ENCODE measurements around the gene CNTNAP5.

Gene CNTNAP5

GRCh38 chr2:124533226-124533954 is 508.3 kb downstream of the CNTNAP5 start:
- no peak overlapping the region for H2AFZ ChIP-seq (ENCODE audit: insufficient read depth, low read length, poor library complexity)
- no peaks in the 10 kb centered on the region for H3K27me3 ChIP-seq (ENCODE audit: insufficient read depth, low read length)
- H2AK5ac ChIP-seq (ENCODE audit: low read length): no peak overlapping the region
- no peak overlapping the region for H2BK12ac ChIP-seq (ENCODE audit: low read length)
- H3K36me3 ChIP-seq (ENCODE audit: control insufficient read depth in 1 of 2, insufficient read depth in 2 of 2, low read length in 2 of 2): no peaks in the 10 kb centered on the region
- H3K4ac ChIP-seq (ENCODE audit: low read depth, low read length): no peak overlapping the region
- H2BK120ac ChIP-seq (ENCODE audit: insufficient read depth, low read length, poor library complexity): no peak overlapping the region
- H2BK5ac ChIP-seq (ENCODE audit: low read depth, low read length, poor library complexity): no peak overlapping the region
- no peak overlapping the region for H3K27ac ChIP-seq (ENCODE audit: low read depth, low read length)
- H4K8ac ChIP-seq (ENCODE audit: low read depth, low read length): no peak overlapping the region
- no peak overlapping the region for H3K18ac ChIP-seq (ENCODE audit: low read length)
- H3K14ac ChIP-seq (ENCODE audit: low read length): no peak overlapping the region
- H3K4me2 ChIP-seq (ENCODE audit: low read length): no peak overlapping the region
- no peak for DNase-seq
- H3K23ac ChIP-seq (ENCODE audit: low read length): no peak overlapping the region
- WGBS (ENCODE audit: extremely low coverage, insufficient coverage, insufficient read length): no CpG with 5 or more reads among the region's 7 CpGs
- H3K79me2 ChIP-seq (ENCODE audit: control insufficient read depth, insufficient read depth, low read length, poor library complexity): no peaks in the 10 kb centered on the region
- H3K9me3 ChIP-seq (ENCODE audit: insufficient read depth, low read depth, low read length): no peaks in the 10 kb centered on the region
- no peak overlapping the region for H3K9ac ChIP-seq (ENCODE audit: low read length)
- H3K79me1 ChIP-seq (ENCODE audit: low read length): no peaks in the 10 kb centered on the region
- no peak overlapping the region for H3K4me3 ChIP-seq (ENCODE audit: low read depth, low read length)
- no peak overlapping the region for H4K91ac ChIP-seq (ENCODE audit: low read depth, low read length)
- no peaks in the 10 kb centered on the region for H3K4me1 ChIP-seq (ENCODE audit: control insufficient read depth in 1 of 2, insufficient read depth in 2 of 2, low read length in 2 of 2)
- H4K12ac ChIP-seq (ENCODE audit: low read depth, low read length): no peak overlapping the region

GRCh38 chr2:124534028-124534427 is 508.9 kb downstream of the CNTNAP5 start:
- H4K8ac ChIP-seq (ENCODE audit: low read depth, low read length): no peak overlapping the region
- H2BK12ac ChIP-seq (ENCODE audit: low read length): no peak overlapping the region
- no peak overlapping the region for H3K23ac ChIP-seq (ENCODE audit: low read length)
- H2AK5ac ChIP-seq (ENCODE audit: low read length): no peak overlapping the region
- H4K91ac ChIP-seq (ENCODE audit: low read depth, low read length): no peak overlapping the region
- H4K12ac ChIP-seq (ENCODE audit: low read depth, low read length): no peak overlapping the region
- no peaks in the 10 kb centered on the region for H3K4me1 ChIP-seq (ENCODE audit: control insufficient read depth in 1 of 2, insufficient read depth in 2 of 2, low read length in 2 of 2)
- H2BK5ac ChIP-seq (ENCODE audit: low read depth, low read length, poor library complexity): no peak overlapping the region
- no peak for DNase-seq
- no peaks in the 10 kb centered on the region for H3K36me3 ChIP-seq (ENCODE audit: control insufficient read depth in 1 of 2, insufficient read depth in 2 of 2, low read length in 2 of 2)
- H3K4me3 ChIP-seq (ENCODE audit: low read depth, low read length): no peak overlapping the region
- no peaks in the 10 kb centered on the region for H3K27me3 ChIP-seq (ENCODE audit: insufficient read depth, low read length)
- H2AFZ ChIP-seq (ENCODE audit: insufficient read depth, low read length, poor library complexity): no peak overlapping the region
- H3K4me2 ChIP-seq (ENCODE audit: low read length): no peak overlapping the region
- H3K9me3 ChIP-seq (ENCODE audit: insufficient read depth, low read depth, low read length): no peaks in the 10 kb centered on the region
- no peak overlapping the region for H3K4ac ChIP-seq (ENCODE audit: low read depth, low read length)
- H2BK120ac ChIP-seq (ENCODE audit: insufficient read depth, low read length, poor library complexity): no peak overlapping the region
- no peaks in the 10 kb centered on the region for H3K79me1 ChIP-seq (ENCODE audit: low read length)
- no peaks in the 10 kb centered on the region for H3K79me2 ChIP-seq (ENCODE audit: control insufficient read depth, insufficient read depth, low read length, poor library complexity)
- H3K18ac ChIP-seq (ENCODE audit: low read length): no peak overlapping the region
- H3K27ac ChIP-seq (ENCODE audit: low read depth, low read length): no peak overlapping the region
- no peak overlapping the region for H3K14ac ChIP-seq (ENCODE audit: low read length)
- WGBS (ENCODE audit: extremely low coverage, insufficient coverage, insufficient read length): no CpG with 5 or more reads among the region's 2 CpGs
- H3K9ac ChIP-seq (ENCODE audit: low read length): no peak overlapping the region

GRCh38 chr2:124535816-124536215 is 510.7 kb downstream of the CNTNAP5 start:
- DNase-seq: no peak
- Histone ChIP-seq H3K27me3 (ENCODE audit: insufficient read depth, low read length) (no peaks in the 10 kb centered on the region), H2AFZ (ENCODE audit: insufficient read depth, low read length, poor library complexity) (no peak overlapping the region), H2AK5ac (ENCODE audit: low read length) (no peak overlapping the region), H4K12ac (ENCODE audit: low read depth, low read length) (no peak overlapping the region), H3K27ac (ENCODE audit: low read depth, low read length) (no peak overlapping the region), H3K9me3 (ENCODE audit: insufficient read depth, low read depth, low read length) (no peaks in the 10 kb centered on the region), H3K18ac (ENCODE audit: low read length) (no peak overlapping the region), H2BK12ac (ENCODE audit: low read length) (no peak overlapping the region), H3K79me1 (ENCODE audit: low read length) (no peaks in the 10 kb centered on the region), H3K14ac (ENCODE audit: low read length) (no peak overlapping the region), H3K23ac (ENCODE audit: low read length) (no peak overlapping the region), H2BK5ac (ENCODE audit: low read depth, low read length, poor library complexity) (no peak overlapping the region), H3K79me2 (ENCODE audit: control insufficient read depth, insufficient read depth, low read length, poor library complexity) (no peaks in the 10 kb centered on the region), H3K36me3 (ENCODE audit: control insufficient read depth in 1 of 2, insufficient read depth in 2 of 2, low read length in 2 of 2) (no peaks in the 10 kb centered on the region), H3K4me3 (ENCODE audit: low read depth, low read length) (no peak overlapping the region), H3K9ac (ENCODE audit: low read length) (no peak overlapping the region), H4K91ac (ENCODE audit: low read depth, low read length) (no peak overlapping the region), H3K4me1 (ENCODE audit: control insufficient read depth in 1 of 2, insufficient read depth in 2 of 2, low read length in 2 of 2) (no peaks in the 10 kb centered on the region), H3K4me2 (ENCODE audit: low read length) (no peak overlapping the region), H3K4ac (ENCODE audit: low read depth, low read length) (no peak overlapping the region), H2BK120ac (ENCODE audit: insufficient read depth, low read length, poor library complexity) (no peak overlapping the region), H4K8ac (ENCODE audit: low read depth, low read length) (no peak overlapping the region)
- no CpG with 5 or more reads among the region's 3 CpGs for WGBS (ENCODE audit: extremely low coverage, insufficient coverage, insufficient read length)

GRCh38 chr2:124536591-124536990 is 511.5 kb downstream of the CNTNAP5 start:
- H2AFZ ChIP-seq (ENCODE audit: insufficient read depth, low read length, poor library complexity): no peak overlapping the region
- H3K23ac ChIP-seq (ENCODE audit: low read length): no peak overlapping the region
- no peaks in the 10 kb centered on the region for H3K27me3 ChIP-seq (ENCODE audit: insufficient read depth, low read length)
- H3K4me2 ChIP-seq (ENCODE audit: low read length): no peak overlapping the region
- no peaks in the 10 kb centered on the region for H3K9me3 ChIP-seq (ENCODE audit: insufficient read depth, low read depth, low read length)
- no peak overlapping the region for H4K8ac ChIP-seq (ENCODE audit: low read depth, low read length)
- H4K91ac ChIP-seq (ENCODE audit: low read depth, low read length): no peak overlapping the region
- H3K4me3 ChIP-seq (ENCODE audit: low read depth, low read length): no peak overlapping the region
- no peaks in the 10 kb centered on the region for H3K79me1 ChIP-seq (ENCODE audit: low read length)
- H2BK5ac ChIP-seq (ENCODE audit: low read depth, low read length, poor library complexity): no peak overlapping the region
- no peak for DNase-seq
- no peaks in the 10 kb centered on the region for H3K4me1 ChIP-seq (ENCODE audit: control insufficient read depth in 1 of 2, insufficient read depth in 2 of 2, low read length in 2 of 2)
- no peak overlapping the region for H4K12ac ChIP-seq (ENCODE audit: low read depth, low read length)
- no peak overlapping the region for H3K4ac ChIP-seq (ENCODE audit: low read depth, low read length)
- no peak overlapping the region for H3K14ac ChIP-seq (ENCODE audit: low read length)
- WGBS (ENCODE audit: extremely low coverage, insufficient coverage, insufficient read length): no CpG with 5 or more reads among the region's 5 CpGs
- no peak overlapping the region for H3K9ac ChIP-seq (ENCODE audit: low read length)
- H3K36me3 ChIP-seq (ENCODE audit: control insufficient read depth in 1 of 2, insufficient read depth in 2 of 2, low read length in 2 of 2): no peaks in the 10 kb centered on the region
- H2AK5ac ChIP-seq (ENCODE audit: low read length): no peak overlapping the region
- H3K27ac ChIP-seq (ENCODE audit: low read depth, low read length): no peak overlapping the region
- H3K79me2 ChIP-seq (ENCODE audit: control insufficient read depth, insufficient read depth, low read length, poor library complexity): no peaks in the 10 kb centered on the region
- H2BK12ac ChIP-seq (ENCODE audit: low read length): no peak overlapping the region
- no peak overlapping the region for H3K18ac ChIP-seq (ENCODE audit: low read length)
- no peak overlapping the region for H2BK120ac ChIP-seq (ENCODE audit: insufficient read depth, low read length, poor library complexity)
